Measurements from ENCODE around the gene PAX8.

PAX8 gene

DNA sequence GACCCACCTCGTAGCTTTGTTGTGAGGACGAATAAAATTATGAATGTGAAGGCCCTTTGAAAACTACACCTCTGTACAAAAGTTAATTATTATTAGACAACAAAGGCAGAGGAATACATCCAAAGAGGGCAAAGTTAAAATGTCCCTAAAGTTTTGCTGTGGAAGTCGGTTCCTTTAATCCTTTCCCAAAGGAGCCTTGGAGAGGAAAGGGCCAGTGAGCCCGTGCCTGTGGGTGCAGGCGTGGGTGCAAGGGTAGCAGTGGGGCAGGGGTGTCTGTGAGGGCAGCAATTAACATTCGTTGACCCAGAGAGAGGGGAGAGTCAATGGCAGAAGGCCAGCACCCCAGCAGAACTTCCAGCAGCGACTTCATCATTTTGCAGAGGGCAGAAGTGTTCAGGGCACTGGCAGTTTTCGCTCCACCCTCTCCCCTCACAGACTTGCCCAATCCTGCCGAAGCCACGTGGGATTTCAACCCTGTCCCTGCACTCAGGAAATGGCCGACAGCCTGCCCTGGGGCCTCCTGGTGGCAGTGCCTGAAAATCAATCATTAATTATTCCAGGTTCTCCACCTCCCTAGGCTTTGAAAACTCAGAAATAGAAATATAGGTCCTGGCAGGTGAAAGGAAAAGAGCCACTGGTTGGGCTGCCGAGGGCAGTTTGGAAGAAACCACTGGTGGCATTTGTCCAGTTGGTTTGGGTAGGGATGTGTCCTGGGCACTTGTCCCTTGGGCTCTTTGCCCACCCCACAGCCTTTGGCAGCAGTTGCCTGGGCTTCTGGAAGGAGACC lies 4.2 kb upstream of the PAX8 start:
- TF ChIP-seq CTCF (IDR thresholded peaks at IDR 0.05; ENCODE audit: low read depth, low read length): no peak
- no peak overlapping the region for H3K4me3 ChIP-seq (ENCODE audit: low read depth, low read length)

- TF ChIP-seq CTCF (IDR thresholded peaks at IDR 0.05; ENCODE audit: low read depth, low read length): no peak
- no peak overlapping the region for H3K4me3 ChIP-seq (ENCODE audit: low read depth, low read length)
Measured at GRCh38 chr2:113281910-113282746, 3.4 kb upstream of the PAX8 start.

DNA sequence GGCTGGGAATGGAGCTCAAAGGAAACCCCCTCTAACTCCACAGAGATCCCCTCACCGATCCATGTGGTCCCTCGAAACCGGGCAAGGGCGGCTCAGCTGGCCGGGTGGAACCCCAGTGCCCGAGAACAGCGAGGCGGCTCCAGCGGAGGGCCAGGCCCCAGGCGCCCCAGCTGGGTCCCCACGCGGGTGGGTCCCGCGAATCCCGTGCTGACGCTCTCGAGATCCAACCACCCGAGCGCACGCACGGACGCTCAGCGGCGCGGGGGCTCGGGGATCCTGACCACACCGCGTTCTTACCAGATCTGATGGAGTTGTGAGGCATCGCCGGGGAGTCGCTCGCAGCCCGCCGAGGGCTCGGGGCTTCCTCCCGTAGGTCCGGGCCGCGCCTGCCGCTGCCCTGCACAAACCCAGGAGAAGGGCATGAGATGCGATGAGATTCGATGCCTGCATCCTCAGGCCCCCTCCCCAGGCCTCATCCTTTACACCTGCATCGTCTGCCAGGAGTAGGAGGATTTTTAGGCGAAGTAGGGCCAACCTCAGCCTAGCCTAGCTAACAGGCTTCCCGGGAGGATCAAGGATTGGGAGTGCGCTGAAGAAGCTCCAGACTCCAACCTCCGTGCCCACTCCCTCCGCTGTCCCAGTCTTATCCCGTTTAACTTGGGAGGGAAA lies 514 bp downstream of the PAX8 start:
- TF ChIP-seq CTCF (IDR thresholded peaks at IDR 0.05; ENCODE audit: low read depth, low read length): no peak
- no peak overlapping the region for H3K4me3 ChIP-seq (ENCODE audit: low read depth, low read length)

- H3K4me3 ChIP-seq (ENCODE audit: low read depth, low read length): no peak overlapping the region
- no peak for TF ChIP-seq CTCF (IDR thresholded peaks at IDR 0.05; ENCODE audit: low read depth, low read length)
Measured at GRCh38 chr2:113277474-113278072, 1.1 kb downstream of the PAX8 start.

- no peak overlapping the region for H3K4me3 ChIP-seq (ENCODE audit: low read depth, low read length)
- TF ChIP-seq CTCF (IDR thresholded peaks at IDR 0.05; ENCODE audit: low read depth, low read length): no peak
Measured at GRCh38 chr2:113276761-113277425, 1.8 kb downstream of the PAX8 start.

DNA sequence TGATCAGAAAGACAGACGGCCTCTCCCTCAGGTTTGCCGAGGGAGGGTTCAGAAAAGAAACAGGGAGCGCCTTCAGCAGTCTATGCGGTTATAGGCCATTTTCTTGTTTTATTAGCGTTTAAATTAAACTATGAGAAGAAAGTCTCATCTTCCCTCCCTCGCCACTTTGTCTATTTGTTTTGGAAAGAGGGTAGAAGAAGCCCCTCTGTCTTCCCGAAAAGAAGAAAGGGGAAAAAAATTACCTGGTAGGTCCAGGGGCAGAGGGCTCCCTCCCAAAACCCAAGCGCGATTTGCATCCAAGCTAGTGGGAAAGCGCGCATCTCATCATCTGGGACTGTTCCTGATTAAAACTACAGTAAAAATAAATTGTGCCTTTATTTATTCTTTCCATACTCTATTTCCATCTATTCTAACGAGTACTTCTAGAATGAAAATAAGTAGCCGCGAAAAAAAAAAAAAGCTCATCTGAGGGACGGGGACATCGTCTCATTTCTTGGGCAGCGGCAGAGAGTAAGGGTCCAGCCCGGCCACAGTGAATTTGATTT lies 2.4 kb downstream of the PAX8 start:
- H3K4me3 ChIP-seq (ENCODE audit: low read depth, low read length): no peak overlapping the region
- TF ChIP-seq CTCF (IDR thresholded peaks at IDR 0.05; ENCODE audit: low read depth, low read length): no peak

Data from WI38 (cell line).